IMR-90 (cell line): ENCODE results near the gene EPC1. TPM values are rescaled to one million over a fixed set of nuclear protein-coding genes. Genes with fewer than 3 reads are reported as not detected.
A peak's percentile ranks its signal among the peaks of the same experiment; 100 is the strongest.

Source experiments
- ATAC-seq: fragments of 200-7000 bp; cut with Tn5 transposase; 2 replicates; pipeline ENCODE4 v1.9.1; 2020; ENCODE audit warnings: low read depth, mild to moderate bottlenecking, moderate library complexity
- BruUV-seq: library from RNA; stranded (reverse); fragments of 400-500 nt; replicated peaks from 2 replicates; lab custom pipeline; 2021; lab: Mats Ljungman, UMichigan
- CTCF ChIA-PET: fragments of 300-600 bp; formaldehyde crosslinking; extraction: SDS; loops from one replicate; lab custom pipeline; 2021; ENCODE audit warnings: antibody characterized with exemption; lab: Yijun Ruan, JAX
- POLR2A ChIA-PET: fragments of 300-600 bp; sonication (Branson Sonifier 250); formaldehyde crosslinking; loops from one replicate; lab custom pipeline; 2022; ENCODE audit warnings: antibody characterized with exemption; ENCODE audit not compliant: unreplicated experiment; lab: Charles Lee
- DNase-seq: peaks from one replicate; pipeline ENCODE4 v3.0.0; 2013
- H2AFZ ChIP-seq: replicated peaks from 2 replicates; pipeline ENCODE3; 2013; ENCODE audit warnings: low read length, mild to moderate bottlenecking; ENCODE audit not compliant: poor library complexity
- H2AK5ac ChIP-seq: 2 replicates; pipeline ENCODE4 v1.6.1; 2013; ENCODE audit warnings: low read depth, low read length, inconsistent platforms
- H2AK9ac ChIP-seq: replicated peaks from 2 replicates; pipeline ENCODE3; 2013; ENCODE audit warnings: mild to moderate bottlenecking, low read depth, low read length, moderate library complexity; ENCODE audit not compliant: poor library complexity
- H2BK120ac ChIP-seq: 2 replicates; pipeline ENCODE4 v1.6.1; 2013; ENCODE audit warnings: low read depth, low read length, inconsistent platforms
- H2BK15ac ChIP-seq: 3 replicates; pipeline ENCODE4 v1.6.1; 2013; ENCODE audit warnings: low read depth, low read length, inconsistent platforms
- H2BK20ac ChIP-seq: 2 replicates; pipeline ENCODE4 v1.6.1; 2013; ENCODE audit warnings: low read depth, mild to moderate bottlenecking, inconsistent platforms, low read length, moderate library complexity
- H2BK5ac ChIP-seq: 2 replicates; pipeline ENCODE4 v1.6.1; 2013; ENCODE audit warnings: mild to moderate bottlenecking, low read depth, low read length, inconsistent platforms; ENCODE audit not compliant: poor library complexity, severe bottlenecking
- H3K14ac ChIP-seq: replicated peaks from 2 replicates; pipeline ENCODE4 v1.6.1; 2013; ENCODE audit warnings: low read depth, low read length, inconsistent platforms
- H3K18ac ChIP-seq: 2 replicates; pipeline ENCODE4 v1.6.1; 2013; ENCODE audit warnings: low read depth, low read length, control low read depth
- H3K23ac ChIP-seq: 2 replicates; pipeline ENCODE4 v1.6.1; 2013; ENCODE audit warnings: low read depth, low read length, inconsistent platforms
- H3K27ac ChIP-seq: 2 replicates; pipeline ENCODE4 v1.5.1; 2013; ENCODE audit warnings: mild to moderate bottlenecking, control low read depth, low read length; ENCODE audit not compliant: insufficient read depth
- H3K27me3 ChIP-seq: 2 replicates; pipeline ENCODE4 v1.6.1; 2013; ENCODE audit warnings: low read length; ENCODE audit not compliant: control insufficient read depth, insufficient read depth
- H3K36me3 ChIP-seq: 2 replicates; pipeline ENCODE4 v1.6.1; 2013; ENCODE audit warnings: low read length, mixed read lengths; ENCODE audit not compliant: control insufficient read depth, insufficient read depth
- H3K4ac ChIP-seq: 2 replicates; pipeline ENCODE4 v1.6.1; 2013; ENCODE audit warnings: low read depth, low read length, inconsistent platforms
- H3K4me1 ChIP-seq: 2 replicates; pipeline ENCODE4 v1.6.1; 2013; ENCODE audit warnings: low read length, mixed read lengths; ENCODE audit not compliant: control insufficient read depth, insufficient read depth
- H3K4me2 ChIP-seq: 2 replicates; pipeline ENCODE4 v1.6.1; 2013; ENCODE audit warnings: low read depth, mild to moderate bottlenecking, control low read depth, low read length, moderate library complexity
- H3K4me3 ChIP-seq: 2 replicates; pipeline ENCODE4 v1.5.1; 2013; ENCODE audit warnings: low read depth, mild to moderate bottlenecking, control low read depth, low read length, moderate library complexity; ENCODE audit not compliant: insufficient read depth
- H3K56ac ChIP-seq: 2 replicates; pipeline ENCODE4 v1.6.1; 2013; ENCODE audit warnings: low read length, inconsistent platforms; ENCODE audit not compliant: insufficient read depth; ENCODE audit errors: extremely low read depth
- H3K79me1 ChIP-seq, 2 experiments: 2 replicates each; pipeline ENCODE4 v1.6.1; 2013; ENCODE audit warnings: low read length in 2 of 2, inconsistent platforms in 1 of 2, low read depth in 1 of 2
- H3K9ac ChIP-seq: 2 replicates; pipeline ENCODE4 v1.6.1; 2013; ENCODE audit warnings: low read depth, low read length, control low read depth
- H3K9me1 ChIP-seq: 2 replicates; pipeline ENCODE4 v1.6.1; 2013; ENCODE audit warnings: low read length, inconsistent platforms; ENCODE audit not compliant: insufficient read depth
- H3K9me3 ChIP-seq: 2 replicates; pipeline ENCODE4 v1.6.1; 2013; ENCODE audit warnings: low read length; ENCODE audit not compliant: control insufficient read depth, insufficient read depth
- H4K20me1 ChIP-seq: 2 replicates; pipeline ENCODE4 v1.6.1; 2013; ENCODE audit warnings: low read length, inconsistent platforms; ENCODE audit not compliant: insufficient read depth
- H4K5ac ChIP-seq: 2 replicates; pipeline ENCODE4 v1.6.1; 2013; ENCODE audit warnings: mild to moderate bottlenecking, low read depth, low read length, control low read depth
- H4K8ac ChIP-seq, 2 experiments: 2 replicates each; pipeline ENCODE4 v1.6.1; 2013; ENCODE audit warnings: low read depth in 2 of 2, low read length in 2 of 2, control low read depth in 1 of 2, inconsistent platforms in 1 of 2
- H4K91ac ChIP-seq: 2 replicates; pipeline ENCODE4 v1.6.1; 2013; ENCODE audit warnings: low read depth, low read length, inconsistent platforms; ENCODE audit not compliant: insufficient read depth
- BHLHE40 ChIP-seq: fragments of 150-350 bp; IDR thresholded peaks from 2 replicates; pipeline ENCODE4 v1.6.1; 2016; ENCODE audit warnings: mild to moderate bottlenecking, low read depth, low read length
- CEBPB ChIP-seq: IDR thresholded peaks from 2 replicates; pipeline ENCODE4 v1.6.1; 2012; ENCODE audit warnings: low read depth, low read length, improper control_type of control experiment
- CHD1 ChIP-seq: IDR thresholded peaks from 2 replicates; pipeline ENCODE4 v1.6.1; 2012; ENCODE audit warnings: low read depth, low read length, improper control_type of control experiment
- CTCF ChIP-seq: conservative IDR thresholded peaks from 2 replicates; pipeline ENCODE4 v1.5.1; 2012; ENCODE audit warnings: mild to moderate bottlenecking, low read depth, low read length, improper control_type of control experiment
- ELK1 ChIP-seq: fragments of 150-350 bp; IDR thresholded peaks from 2 replicates; pipeline ENCODE4 v1.6.1; 2016; ENCODE audit warnings: low read depth, mild to moderate bottlenecking, low read length, moderate library complexity, borderline replicate concordance
- FOS ChIP-seq: fragments of 150-350 bp; IDR thresholded peaks from 2 replicates; pipeline ENCODE4 v1.6.1; 2016; ENCODE audit warnings: low read depth, low read length
- MAFK ChIP-seq: IDR thresholded peaks from 2 replicates; pipeline ENCODE4 v1.6.1; 2012; ENCODE audit warnings: low read depth, low read length, improper control_type of control experiment
- MAZ ChIP-seq: IDR thresholded peaks from 2 replicates; pipeline ENCODE4 v1.6.1; 2012; ENCODE audit warnings: low read depth, mild to moderate bottlenecking, low read length, improper control_type of control experiment, moderate library complexity, borderline replicate concordance
- MXI1 ChIP-seq: IDR thresholded peaks from 2 replicates; pipeline ENCODE4 v1.6.1; 2012; ENCODE audit warnings: low read depth, mild to moderate bottlenecking, low read length, moderate library complexity, borderline replicate concordance
- NFE2L2 ChIP-seq: fragments of 150-350 bp; IDR thresholded peaks from 2 replicates; pipeline ENCODE4 v1.6.1; 2016; ENCODE audit warnings: low read depth, mild to moderate bottlenecking, low read length
- POLR2A ChIP-seq: IDR thresholded peaks from 2 replicates; pipeline ENCODE4 v1.6.1; 2012; ENCODE audit warnings: mild to moderate bottlenecking, low read depth, low read length
- RAD21 ChIP-seq: IDR thresholded peaks from 2 replicates; pipeline ENCODE4 v1.6.1; 2012; ENCODE audit warnings: low read length, improper control_type of control experiment
- RCOR1 ChIP-seq: IDR thresholded peaks from 2 replicates; pipeline ENCODE4 v1.6.1; 2012; ENCODE audit warnings: mild to moderate bottlenecking, low read length, improper control_type of control experiment; ENCODE audit not compliant: insufficient replicate concordance
- SMC3 ChIP-seq: fragments of 150-350 bp; IDR thresholded peaks from 2 replicates; pipeline ENCODE4 v1.6.1; 2016; ENCODE audit warnings: low read depth, mild to moderate bottlenecking, antibody characterized with exemption, low read length, moderate library complexity
- USF2 ChIP-seq: fragments of 150-350 bp; IDR thresholded peaks from 2 replicates; pipeline ENCODE4 v1.6.1; 2017; ENCODE audit warnings: mild to moderate bottlenecking, antibody characterized with exemption, low read length, low read depth
- WGBS, 2 experiments: methylation state at CpG; one replicate each; pipeline versions ENCODE4 v1.1.5 to v1.1.7; 2013; ENCODE audit warnings: missing lambda C conversion rate in 2 of 2; ENCODE audit not compliant: insufficient read length in 1 of 2; ENCODE audit errors: extremely low coverage in 2 of 2; 5-methylcytosine and 5-hydroxymethylcytosine counted together
- dilution Hi-C: fragments of 300-500 bp; cut with HindIII; formaldehyde crosslinking; loops from one replicate; pipeline ENCODE4 v1.14.3; 2018; ENCODE audit warnings: low sequenced_read_pairs; ENCODE audit not compliant: unreplicated experiment
- in situ Hi-C: fragments of 300-500 bp; cut with MboI; formaldehyde crosslinking; loops from 3 replicates; pipeline ENCODE4 v1.14.3; 2019; ENCODE audit warnings: low sequenced_read_pairs, inconsistent platforms, mixed read lengths
- intact Hi-C: fragments of 100-400 bp; cut with micrococcal nuclease; formaldehyde crosslinking; loops from 2 replicates; pipeline ENCODE4 v1.10.0; 2022
- polyA plus RNA-seq, 3 experiments: library from polyadenylated mRNA; depleted of rRNA; stranded (reverse); fragments of >200 nt; gene quantifications; 2 replicates each; pipeline ENCODE4 v1.2.3, GENCODE V29; 2012; ENCODE audit warnings: low replicate concordance in 1 of 3
- total RNA-seq: library from RNA; depleted of rRNA; stranded (reverse); fragments of >200 nt; gene quantifications from 2 replicates; pipeline ENCODE4 v1.2.3, GENCODE V29; 2012

EPC1 gene
- total and polyA plus RNA-seq, 2 of the 4 experiments (the other 2 are of a cell fraction): 21.9 to 23.5 TPM

- H2AFZ ChIP-seq: peak overlapping the region; percentile 41
- no peak overlapping the region for H3K9ac ChIP-seq
- peak overlapping the region; percentile 78 for H2AK9ac ChIP-seq
- no peaks in the 10 kb centered on the region for H3K27me3 ChIP-seq
- dilution Hi-C loops: no loop called here
- no peaks in the 10 kb centered on the region for H3K9me3 ChIP-seq
- H3K79me1 ChIP-seq: no peaks in the 10 kb centered on the region
- H2BK120ac ChIP-seq: no peak overlapping the region
- DNase-seq (no peak), ATAC-seq (no peak)
- ChIA-PET CTCF (no interaction called here), POLR2A (no interaction called here)
- no peak overlapping the region for H2BK20ac ChIP-seq
- no peak overlapping the region for H2BK15ac ChIP-seq
- no peak overlapping the region for H3K27ac ChIP-seq
- H3K4me2 ChIP-seq: no peak overlapping the region
- H3K4ac ChIP-seq: no peak overlapping the region
- no peaks in the 10 kb centered on the region for H3K36me3 ChIP-seq
- BruUV-seq: no TSS peak
- no peak overlapping the region for H3K14ac ChIP-seq
- in situ Hi-C loops: no loop called here
- H3K23ac ChIP-seq: no peak overlapping the region
- no peaks in the 10 kb centered on the region for H4K20me1 ChIP-seq
- H4K91ac ChIP-seq: no peak overlapping the region
- H2AK5ac ChIP-seq: no peak overlapping the region
- no peaks in the 10 kb centered on the region for H3K4me1 ChIP-seq
- H2BK5ac ChIP-seq: no peak overlapping the region
- no CpG with 5 or more reads among the region's 4 CpGs for WGBS, 2 experiments
- no peak overlapping the region for H4K8ac ChIP-seq
- TF ChIP-seq USF2: no peak
- no peak for TF ChIP-seq ELK1
- TF ChIP-seq MAFK: no peak
- TF ChIP-seq RCOR1: no peak
- TF ChIP-seq CHD1: no peak
- TF ChIP-seq RAD21: no peak
- no peak for TF ChIP-seq CEBPB
- TF ChIP-seq NFE2L2: no peak
- no peak for TF ChIP-seq FOS
- TF ChIP-seq SMC3: no peak
- TF ChIP-seq MXI1: no peak
- no peak for TF ChIP-seq MAZ
- no peak for TF ChIP-seq POLR2A
- TF ChIP-seq CTCF: no peak
- TF ChIP-seq BHLHE40: no peak
- no peak overlapping the region for H3K56ac ChIP-seq
- no peak overlapping the region for H4K5ac ChIP-seq
- intact Hi-C loops: no loop called here
- no peaks in the 10 kb centered on the region for H3K9me1 ChIP-seq
- no peak overlapping the region for H3K4me3 ChIP-seq
- no peak overlapping the region for H3K18ac ChIP-seq
These were observed 93.7 kb downstream of the EPC1 start for GRCh38 chr10:32253276-32253675.
